ENCODE data around the gene UHRF1. TPM values are rescaled to one million over a fixed set of nuclear protein-coding genes. Genes with fewer than 3 reads are reported as not detected.

The UHRF1 gene
- total and polyA plus RNA-seq, 4 donors: 0.06 to 57.4 (median 0.73) TPM

DNA sequence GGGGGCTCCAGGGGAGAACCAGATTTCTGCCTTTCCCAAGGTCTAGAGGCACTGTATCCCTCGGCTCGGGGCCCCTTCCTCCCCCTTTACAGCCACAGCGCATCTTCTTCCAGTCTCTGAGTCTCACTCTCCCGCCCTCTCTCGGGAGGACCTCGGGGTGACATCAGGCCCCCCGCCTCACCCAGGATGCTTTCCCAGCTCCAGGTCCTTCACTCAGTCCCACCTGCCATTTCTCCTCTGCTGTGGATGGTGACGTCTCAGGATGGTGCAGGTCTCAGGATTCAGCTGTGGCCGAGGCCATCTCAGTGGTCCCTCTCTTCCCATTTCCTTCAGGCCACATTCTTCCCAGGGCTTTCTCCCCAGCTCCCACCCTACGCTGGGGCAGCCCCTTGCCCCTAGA lies 46.0 kb downstream of the UHRF1 start:
- no peak for DNase-seq (ENCODE audit: low spot score)
- no peak overlapping the region for H3K27ac ChIP-seq (ENCODE audit: low read depth in 1 of 2, low read length in 2 of 2)
- no peaks in the 10 kb centered on the region for H3K4me1 ChIP-seq (ENCODE audit: control insufficient read depth in 4 of 4, insufficient read depth in 4 of 4, low read length in 3 of 4)
- no peak for TF ChIP-seq EGR1 (IDR thresholded peaks at IDR 0.05; ENCODE audit: low read depth in 2 of 2)
- TF ChIP-seq, protein P1, sequence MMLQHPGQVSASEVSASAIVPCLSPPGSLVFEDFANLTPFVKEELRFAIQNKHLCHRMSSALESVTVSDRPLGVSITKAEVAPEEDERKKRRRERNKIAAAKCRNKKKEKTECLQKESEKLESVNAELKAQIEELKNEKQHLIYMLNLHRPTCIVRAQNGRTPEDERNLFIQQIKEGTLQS (IDR thresholded peaks at IDR 0.05): no peak
- TF ChIP-seq, protein P2, sequence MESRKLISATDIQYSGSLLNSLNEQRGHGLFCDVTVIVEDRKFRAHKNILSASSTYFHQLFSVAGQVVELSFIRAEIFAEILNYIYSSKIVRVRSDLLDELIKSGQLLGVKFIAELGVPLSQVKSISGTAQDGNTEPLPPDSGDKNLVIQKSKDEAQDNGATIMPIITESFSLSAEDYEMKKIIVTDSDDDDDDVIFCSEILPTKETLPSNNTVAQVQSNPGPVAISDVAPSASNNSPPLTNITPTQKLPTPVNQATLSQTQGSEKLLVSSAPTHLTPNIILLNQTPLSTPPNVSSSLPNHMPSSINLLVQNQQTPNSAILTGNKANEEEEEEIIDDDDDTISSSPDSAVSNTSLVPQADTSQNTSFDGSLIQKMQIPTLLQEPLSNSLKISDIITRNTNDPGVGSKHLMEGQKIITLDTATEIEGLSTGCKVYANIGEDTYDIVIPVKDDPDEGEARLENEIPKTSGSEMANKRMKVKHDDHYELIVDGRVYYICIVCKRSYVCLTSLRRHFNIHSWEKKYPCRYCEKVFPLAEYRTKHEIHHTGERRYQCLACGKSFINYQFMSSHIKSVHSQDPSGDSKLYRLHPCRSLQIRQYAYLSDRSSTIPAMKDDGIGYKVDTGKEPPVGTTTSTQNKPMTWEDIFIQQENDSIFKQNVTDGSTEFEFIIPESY (IDR thresholded peaks at IDR 0.05): no peak
- TF ChIP-seq JUND (IDR thresholded peaks at IDR 0.05): no peak
- no peak for TF ChIP-seq SP1 (IDR thresholded peaks at IDR 0.05)
- no peak for TF ChIP-seq HNF4G (IDR thresholded peaks at IDR 0.05)
- TF ChIP-seq, protein P3, sequence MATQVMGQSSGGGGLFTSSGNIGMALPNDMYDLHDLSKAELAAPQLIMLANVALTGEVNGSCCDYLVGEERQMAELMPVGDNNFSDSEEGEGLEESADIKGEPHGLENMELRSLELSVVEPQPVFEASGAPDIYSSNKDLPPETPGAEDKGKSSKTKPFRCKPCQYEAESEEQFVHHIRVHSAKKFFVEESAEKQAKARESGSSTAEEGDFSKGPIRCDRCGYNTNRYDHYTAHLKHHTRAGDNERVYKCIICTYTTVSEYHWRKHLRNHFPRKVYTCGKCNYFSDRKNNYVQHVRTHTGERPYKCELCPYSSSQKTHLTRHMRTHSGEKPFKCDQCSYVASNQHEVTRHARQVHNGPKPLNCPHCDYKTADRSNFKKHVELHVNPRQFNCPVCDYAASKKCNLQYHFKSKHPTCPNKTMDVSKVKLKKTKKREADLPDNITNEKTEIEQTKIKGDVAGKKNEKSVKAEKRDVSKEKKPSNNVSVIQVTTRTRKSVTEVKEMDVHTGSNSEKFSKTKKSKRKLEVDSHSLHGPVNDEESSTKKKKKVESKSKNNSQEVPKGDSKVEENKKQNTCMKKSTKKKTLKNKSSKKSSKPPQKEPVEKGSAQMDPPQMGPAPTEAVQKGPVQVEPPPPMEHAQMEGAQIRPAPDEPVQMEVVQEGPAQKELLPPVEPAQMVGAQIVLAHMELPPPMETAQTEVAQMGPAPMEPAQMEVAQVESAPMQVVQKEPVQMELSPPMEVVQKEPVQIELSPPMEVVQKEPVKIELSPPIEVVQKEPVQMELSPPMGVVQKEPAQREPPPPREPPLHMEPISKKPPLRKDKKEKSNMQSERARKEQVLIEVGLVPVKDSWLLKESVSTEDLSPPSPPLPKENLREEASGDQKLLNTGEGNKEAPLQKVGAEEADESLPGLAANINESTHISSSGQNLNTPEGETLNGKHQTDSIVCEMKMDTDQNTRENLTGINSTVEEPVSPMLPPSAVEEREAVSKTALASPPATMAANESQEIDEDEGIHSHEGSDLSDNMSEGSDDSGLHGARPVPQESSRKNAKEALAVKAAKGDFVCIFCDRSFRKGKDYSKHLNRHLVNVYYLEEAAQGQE (IDR thresholded peaks at IDR 0.05): no peak
- TF ChIP-seq NR2F2 (IDR thresholded peaks at IDR 0.05): no peak
- TF ChIP-seq HNF4A (conservative IDR thresholded peaks at IDR 0.05): no peak
- TF ChIP-seq TAF1 (conservative IDR thresholded peaks at IDR 0.05): no peak
- H3K9me3 ChIP-seq (ENCODE audit: control insufficient read depth in 4 of 4, low read length in 3 of 4): no peaks in the 10 kb centered on the region
- no peaks in the 10 kb centered on the region for H3K27me3 ChIP-seq (ENCODE audit: control insufficient read depth in 4 of 4, insufficient read depth in 4 of 4, low read length in 3 of 4)
- no peak overlapping the region for H3K4me3 ChIP-seq (ENCODE audit: low read depth in 1 of 3, low read length in 3 of 3)
- no peaks in the 10 kb centered on the region for H3K36me3 ChIP-seq (ENCODE audit: control insufficient read depth in 4 of 4, insufficient read depth in 3 of 4, low read depth in 1 of 4, low read length in 3 of 4)
- WGBS: 86% methylated on average over 10 of the region's 10 CpGs
- no peak overlapping the region for H3K9ac ChIP-seq (ENCODE audit: low read depth in 1 of 2, low read length in 2 of 2)

DNA sequence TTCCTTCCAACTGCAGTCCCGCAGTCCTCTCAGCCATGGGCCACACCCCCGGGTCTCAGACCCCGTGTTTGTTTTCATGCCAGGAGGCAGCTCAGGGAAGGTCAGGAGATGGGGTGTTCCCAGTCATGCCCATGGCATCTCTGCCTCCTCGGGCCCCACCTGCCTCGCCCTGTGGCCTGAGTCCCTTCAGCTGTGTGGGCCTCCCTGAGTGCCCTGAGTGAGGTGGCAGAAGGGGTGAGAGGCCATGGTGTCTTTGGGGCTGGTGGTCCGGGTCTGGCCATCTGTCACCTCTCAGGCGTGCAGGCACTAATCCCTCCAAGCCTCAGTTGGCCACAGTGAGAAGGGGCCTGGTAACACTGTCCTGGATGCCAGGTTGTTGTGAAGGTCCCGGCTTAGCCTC lies 48.7 kb downstream of the UHRF1 start:
- DNase-seq (ENCODE audit: low spot score): no peak
- TF ChIP-seq FOXA2 (IDR thresholded peaks at IDR 0.05) (no peak), NR2F2 (IDR thresholded peaks at IDR 0.05) (no peak)
- no peak overlapping the region for H3K9ac ChIP-seq (ENCODE audit: low read depth in 1 of 2, low read length in 2 of 2)
- H3K9me3 ChIP-seq (ENCODE audit: control insufficient read depth in 4 of 4, low read length in 3 of 4): no peaks in the 10 kb centered on the region
- no peaks in the 10 kb centered on the region for H3K36me3 ChIP-seq (ENCODE audit: control insufficient read depth in 4 of 4, insufficient read depth in 3 of 4, low read depth in 1 of 4, low read length in 3 of 4)
- 98% methylated on average over 8 of the region's 8 CpGs for WGBS
- no peak overlapping the region for H3K4me3 ChIP-seq (ENCODE audit: low read depth in 1 of 3, low read length in 3 of 3)
- no peaks in the 10 kb centered on the region for H3K27me3 ChIP-seq (ENCODE audit: control insufficient read depth in 4 of 4, insufficient read depth in 4 of 4, low read length in 3 of 4)
- no peaks in the 10 kb centered on the region for H3K4me1 ChIP-seq (ENCODE audit: control insufficient read depth in 4 of 4, insufficient read depth in 4 of 4, low read length in 3 of 4)
- no peak overlapping the region for H3K27ac ChIP-seq (ENCODE audit: low read depth in 1 of 2, low read length in 2 of 2)

DNA sequence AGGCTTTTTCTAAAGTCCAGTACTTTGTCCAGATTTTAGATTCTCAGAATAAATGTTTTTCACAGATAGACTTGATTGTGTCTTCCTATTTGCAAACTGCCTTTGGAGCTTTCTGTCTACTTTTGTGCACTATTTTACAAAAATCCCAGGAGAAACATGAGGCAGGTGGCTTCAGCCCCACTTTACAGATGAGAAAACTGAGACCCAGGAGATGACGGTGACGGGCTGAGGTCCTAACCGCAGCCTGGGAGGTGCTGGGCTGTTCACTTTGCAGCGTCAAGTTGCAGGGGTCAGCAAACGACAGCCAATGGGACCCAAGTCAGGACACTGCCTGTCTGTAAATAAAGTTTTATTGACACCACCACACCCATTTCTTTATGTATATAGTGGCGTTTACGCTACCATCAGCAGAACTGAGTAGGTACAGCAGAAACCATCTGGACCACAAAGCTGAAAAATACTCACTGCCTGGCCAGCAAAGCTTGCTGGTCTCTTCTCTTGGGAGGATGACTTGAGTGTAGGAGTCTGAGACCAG lies 52.9 kb downstream of the UHRF1 start:
- Histone ChIP-seq H3K4me3 (ENCODE audit: low read depth in 1 of 3, low read length in 3 of 3) (no peak overlapping the region), H3K9me3 (ENCODE audit: control insufficient read depth in 4 of 4, low read length in 3 of 4) (no peaks in the 10 kb centered on the region), H3K27me3 (ENCODE audit: control insufficient read depth in 4 of 4, insufficient read depth in 4 of 4, low read length in 3 of 4) (no peaks in the 10 kb centered on the region), H3K36me3 (ENCODE audit: control insufficient read depth in 4 of 4, insufficient read depth in 3 of 4, low read depth in 1 of 4, low read length in 3 of 4) (no peaks in the 10 kb centered on the region), H3K9ac (ENCODE audit: low read depth in 1 of 2, low read length in 2 of 2) (no peak overlapping the region), H3K4me1 (ENCODE audit: control insufficient read depth in 4 of 4, insufficient read depth in 4 of 4, low read length in 3 of 4) (no peaks in the 10 kb centered on the region), H3K27ac (ENCODE audit: low read depth in 1 of 2, low read length in 2 of 2) (no peak overlapping the region)
- DNase-seq (ENCODE audit: low spot score): no peak
- WGBS: 92% methylated on average over 7 of the region's 7 CpGs
- TF ChIP-seq JUND (IDR thresholded peaks at IDR 0.05): no peak
- TF ChIP-seq EGR1 (IDR thresholded peaks at IDR 0.05; ENCODE audit: low read depth in 2 of 2): no peak
- no peak for TF ChIP-seq FOXA2 (IDR thresholded peaks at IDR 0.05)
- TF ChIP-seq, protein P4, sequence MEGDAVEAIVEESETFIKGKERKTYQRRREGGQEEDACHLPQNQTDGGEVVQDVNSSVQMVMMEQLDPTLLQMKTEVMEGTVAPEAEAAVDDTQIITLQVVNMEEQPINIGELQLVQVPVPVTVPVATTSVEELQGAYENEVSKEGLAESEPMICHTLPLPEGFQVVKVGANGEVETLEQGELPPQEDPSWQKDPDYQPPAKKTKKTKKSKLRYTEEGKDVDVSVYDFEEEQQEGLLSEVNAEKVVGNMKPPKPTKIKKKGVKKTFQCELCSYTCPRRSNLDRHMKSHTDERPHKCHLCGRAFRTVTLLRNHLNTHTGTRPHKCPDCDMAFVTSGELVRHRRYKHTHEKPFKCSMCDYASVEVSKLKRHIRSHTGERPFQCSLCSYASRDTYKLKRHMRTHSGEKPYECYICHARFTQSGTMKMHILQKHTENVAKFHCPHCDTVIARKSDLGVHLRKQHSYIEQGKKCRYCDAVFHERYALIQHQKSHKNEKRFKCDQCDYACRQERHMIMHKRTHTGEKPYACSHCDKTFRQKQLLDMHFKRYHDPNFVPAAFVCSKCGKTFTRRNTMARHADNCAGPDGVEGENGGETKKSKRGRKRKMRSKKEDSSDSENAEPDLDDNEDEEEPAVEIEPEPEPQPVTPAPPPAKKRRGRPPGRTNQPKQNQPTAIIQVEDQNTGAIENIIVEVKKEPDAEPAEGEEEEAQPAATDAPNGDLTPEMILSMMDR (IDR thresholded peaks at IDR 0.05; ENCODE audit: low read depth, low read length, missing input control): no peak
- TF ChIP-seq, protein P3 (IDR thresholded peaks at IDR 0.05): no peak
- TF ChIP-seq GABPA (IDR thresholded peaks at IDR 0.05 in 1 of 2, conservative IDR thresholded peaks at IDR 0.05 in 1 of 2): no peak
- TF ChIP-seq NR2F2 (IDR thresholded peaks at IDR 0.05): no peak
- TF ChIP-seq, protein P1 (IDR thresholded peaks at IDR 0.05): no peak
- TF ChIP-seq SP1 (IDR thresholded peaks at IDR 0.05): no peak
- no peak for TF ChIP-seq HNF4G (IDR thresholded peaks at IDR 0.05)
- TF ChIP-seq YY1 (IDR thresholded peaks at IDR 0.05): no peak
- TF ChIP-seq RXRA (IDR thresholded peaks at IDR 0.05): no peak
